TTC549 (cell line): Measurements from ENCODE around the gene CYSRT1.

Experiments used
- FAIRE-seq: peaks from 2 replicates; lab custom pipeline; 2012; peaks lifted over from hg19 to GRCh38; lab: Jason Lieb, UNC

Gene CYSRT1

GRCh38 chr9:137213160-137214060 is 11.6 kb upstream of the CYSRT1 start:
- FAIRE-seq, result no peak

- no peak for FAIRE-seq
These were observed 10.4 kb upstream of the CYSRT1 start for GRCh38 chr9:137214620-137215019.

GRCh38 chr9:137215196-137215986 is 9.6 kb upstream of the CYSRT1 start:
- no peak for FAIRE-seq

- FAIRE-seq, result no peak
These were observed 8.6 kb upstream of the CYSRT1 start for GRCh38 chr9:137216188-137216965.

GRCh38 chr9:137217276-137218211 is 7.4 kb upstream of the CYSRT1 start:
- FAIRE-seq, result no peak

- no peak for FAIRE-seq
These were observed 6.7 kb upstream of the CYSRT1 start for GRCh38 chr9:137218212-137218753.

GRCh38 chr9:137218754-137219271 is 6.2 kb upstream of the CYSRT1 start:
- no peak for FAIRE-seq

GRCh38 chr9:137219757-137220316 is 5.1 kb upstream of the CYSRT1 start:
- no peak for FAIRE-seq

- no peak for FAIRE-seq
These were observed 4.5 kb upstream of the CYSRT1 start for GRCh38 chr9:137220317-137221094.

GRCh38 chr9:137221095-137221505 is 3.9 kb upstream of the CYSRT1 start:
- no peak for FAIRE-seq

GRCh38 chr9:137221506-137222111 is 3.4 kb upstream of the CYSRT1 start:
- FAIRE-seq, result no peak

GRCh38 chr9:137222190-137223077 is 2.5 kb upstream of the CYSRT1 start, which contains the start of gene RNF208:
Gene RNF208 (minus strand): TSS chr9:137222240. CDS start chr9:137221212, 1,028 bp downstream.
- FAIRE-seq, result no peak

- peak; percentile 86 for FAIRE-seq
These were observed 1.6 kb upstream of the CYSRT1 start for GRCh38 chr9:137223078-137223970.

- no peak for FAIRE-seq
These were observed 841 bp downstream of the CYSRT1 start for GRCh38 chr9:137225699-137226331.

GRCh38 chr9:137226338-137227053 is 1.5 kb downstream of the CYSRT1 start:
- FAIRE-seq, result no peak
